Right renal cortex interstitium (tissue), 3 donors: ENCODE results near the gene ST3GAL5. TPM values are rescaled to one million over a fixed set of nuclear protein-coding genes. Genes with fewer than 3 reads are reported as not detected.

Source experiments
- DNase-seq, 3 donors: peaks; one replicate each; pipeline ENCODE4 v3.0.0-alpha.2; 2013; ENCODE audit warnings: low read depth in 3 of 3, low spot score in 2 of 3
- polyA plus RNA-seq, 3 donors: library from polyadenylated mRNA; unstranded; fragments of 120-200 nt; gene quantifications; one replicate each; pipeline ENCODE4 v1.2.1, GENCODE V29; 2013; ENCODE audit not compliant: insufficient read length in 3 of 3

Gene ST3GAL5
- polyA plus RNA-seq, 3 donors, result 8.9 to 10.4 (median 9.0) TPM

GRCh38 chr2:85867556-85868292, 21.1 kb downstream of the ST3GAL5 start:
- no peak for DNase-seq

- no peak for DNase-seq
Observed at GRCh38 chr2:85867121-85867520, 21.7 kb downstream of the ST3GAL5 start.

- no peak for DNase-seq
Observed at GRCh38 chr2:85866165-85866659, 22.6 kb downstream of the ST3GAL5 start.

- DNase-seq, result no peak
Observed at GRCh38 chr2:85865539-85866164, 23.1 kb downstream of the ST3GAL5 start.

GRCh38 chr2:85864654-85865053, 24.1 kb downstream of the ST3GAL5 start:
- DNase-seq, result no peak

- DNase-seq, result no peak
Observed at GRCh38 chr2:85862426-85862825, 26.4 kb downstream of the ST3GAL5 start.

- DNase-seq, result no peak
Observed at GRCh38 chr2:85861650-85862049, 27.1 kb downstream of the ST3GAL5 start.

- DNase-seq, result no peak
Observed at GRCh38 chr2:85861180-85861579, 27.6 kb downstream of the ST3GAL5 start.

GRCh38 chr2:85858841-85859240, 29.9 kb downstream of the ST3GAL5 start:
- no peak for DNase-seq

GRCh38 chr2:85854897-85855296, 33.9 kb downstream of the ST3GAL5 start:
- DNase-seq, result no peak

GRCh38 chr2:85854166-85854509, 34.7 kb downstream of the ST3GAL5 start:
- no peak for DNase-seq

- DNase-seq, result no peak
Observed at GRCh38 chr2:85853499-85854165, 35.2 kb downstream of the ST3GAL5 start.

GRCh38 chr2:85852937-85853498, 35.8 kb downstream of the ST3GAL5 start:
- DNase-seq, result no peak

- no peak for DNase-seq
Observed at GRCh38 chr2:85852152-85852840, 36.5 kb downstream of the ST3GAL5 start.

GRCh38 chr2:85851253-85852151, 37.3 kb downstream of the ST3GAL5 start:
- DNase-seq, result no peak

- no peak for DNase-seq
Observed at GRCh38 chr2:85850451-85850850, 38.3 kb downstream of the ST3GAL5 start.

GRCh38 chr2:85847051-85847588, 41.7 kb downstream of the ST3GAL5 start:
- DNase-seq, result no peak

- DNase-seq, result no peak
Observed at GRCh38 chr2:85846411-85846810, 42.4 kb downstream of the ST3GAL5 start.

- no peak for DNase-seq
Observed at GRCh38 chr2:85844486-85844885, 44.3 kb downstream of the ST3GAL5 start.

GRCh38 chr2:85843543-85843942, 45.2 kb downstream of the ST3GAL5 start:
- no peak for DNase-seq
